B cell (primary cell): ENCODE data around the gene MAP3K20. TPM values are rescaled to one million over a fixed set of nuclear protein-coding genes. Genes with fewer than 3 reads are reported as not detected.

Source experiments
- ATAC-seq: fragments of 200-7000 bp; cut with Tn5 transposase; one replicate; pipeline ENCODE4 v1.10.0; 2021; ENCODE audit warnings: low read depth, mild to moderate bottlenecking, moderate number of reproducible peaks, moderate library complexity
- CTCF ChIA-PET: fragments of 350-600 bp; sonication (Branson Sonifier 250); formaldehyde crosslinking; loops from one replicate; lab custom pipeline; 2021; ENCODE audit warnings: antibody characterized with exemption, inconsistent platforms; lab: Charles Lee
- POLR2A ChIA-PET: fragments of 350-600 bp; sonication (Branson Sonifier 250); formaldehyde crosslinking; loops from one replicate; lab custom pipeline; 2021; ENCODE audit warnings: antibody characterized with exemption; lab: Charles Lee
- DNase-seq: peaks from one replicate; pipeline ENCODE4 v3.0.0; 2013
- H2AFZ ChIP-seq: 2 replicates; pipeline ENCODE4 v1.6.1; 2012; ENCODE audit warnings: mild to moderate bottlenecking, low read depth, low read length; ENCODE audit not compliant: insufficient read depth, poor library complexity, severe bottlenecking
- H3K27ac ChIP-seq, 2 donors: 1 replicate in 1 of 2; 2 replicates in 1 of 2; pipeline ENCODE4 v1.5.1; 2012 to 2013; ENCODE audit warnings: low read length in 2 of 2, mild to moderate bottlenecking in 2 of 2, moderate library complexity in 1 of 2
- H3K27me3 ChIP-seq, 4 experiments: fragments of 200-600 bp in 1 of 4; sonication (generic) in 1 of 4; replicated peaks in 1 of 4; 1 replicate in 2 of 4; 2 replicates in 2 of 4; pipeline versions ENCODE4 v1.6.1 to v1.7.0; 2013 to 2016; ENCODE audit warnings: low read length in 3 of 4, mild to moderate bottlenecking in 2 of 4, mixed read lengths in 1 of 4, moderate library complexity in 1 of 4; ENCODE audit not compliant: insufficient read depth in 4 of 4, control insufficient read depth in 3 of 4; ENCODE audit errors: control extremely low read depth in 1 of 4
- H3K36me3 ChIP-seq, 2 experiments: replicated peaks in 1 of 2; 1 replicate in 1 of 2; 2 replicates in 1 of 2; pipeline versions ENCODE4 v1.6.1 to v1.7.1; 2013; ENCODE audit warnings: low read length in 1 of 2; ENCODE audit not compliant: insufficient read depth in 2 of 2, control insufficient read depth in 1 of 2; ENCODE audit errors: control extremely low read depth in 1 of 2, extremely low read depth in 1 of 2
- H3K4me1 ChIP-seq, 2 donors: fragments of 200-600 bp in 1 of 2; sonication (generic) in 1 of 2; 1 replicate in 1 of 2; 2 replicates in 1 of 2; pipeline versions ENCODE4 v1.5.1 to v1.6.1; 2013 to 2017; ENCODE audit warnings: low read length in 2 of 2; ENCODE audit not compliant: control insufficient read depth in 2 of 2, insufficient read depth in 2 of 2
- H3K4me2 ChIP-seq: replicated peaks from 2 replicates; pipeline ENCODE3; 2012; ENCODE audit warnings: mild to moderate bottlenecking, low read depth, low read length; ENCODE audit not compliant: poor library complexity, severe bottlenecking
- H3K4me3 ChIP-seq, 5 experiments: fragments of 200-600 bp in 1 of 5; sonication (generic) in 1 of 5; 1 replicate in 3 of 5; 2 replicates in 2 of 5; pipeline versions ENCODE4 v1.5.1 to v1.7.0; 2011 to 2016; ENCODE audit warnings: low read length in 4 of 5, mild to moderate bottlenecking in 4 of 5, low read depth in 2 of 5, control low read depth in 1 of 5, moderate library complexity in 1 of 5; ENCODE audit not compliant: insufficient read depth in 1 of 5; ENCODE audit errors: control extremely low read depth in 1 of 5, extremely low read depth in 1 of 5
- H3K79me2 ChIP-seq: fragments of 200-600 bp; sonication (generic); one replicate; pipeline ENCODE4 v1.6.0; 2016; ENCODE audit warnings: low read length; ENCODE audit not compliant: control insufficient read depth, insufficient read depth
- H3K9ac ChIP-seq: fragments of 200-600 bp; sonication (generic); 2 replicates; pipeline ENCODE4 v1.6.1; 2017; ENCODE audit warnings: mild to moderate bottlenecking, low read length, moderate library complexity
- H3K9me3 ChIP-seq, 3 donors: one replicate each; pipeline versions ENCODE4 v1.6.1 to v1.7.1; 2013; ENCODE audit warnings: low read length in 2 of 3; ENCODE audit not compliant: control insufficient read depth in 2 of 3, insufficient read depth in 1 of 3; ENCODE audit errors: control extremely low read depth in 1 of 3
- H4K20me1 ChIP-seq: 2 replicates; pipeline ENCODE4 v1.6.0; 2012; ENCODE audit warnings: mild to moderate bottlenecking, low read length; ENCODE audit not compliant: insufficient read depth, control insufficient read depth, poor library complexity, severe bottlenecking
- H3K27ac Mint-ChIP-seq: one replicate; pipeline ENCODE4 v1.8.0; 2021; ENCODE audit warnings: mixed read lengths
- H3K27me3 Mint-ChIP-seq: one replicate; pipeline ENCODE4 v1.8.0; 2021; ENCODE audit warnings: mixed read lengths
- H3K4me1 Mint-ChIP-seq: one replicate; pipeline ENCODE4 v1.8.0; 2021; ENCODE audit warnings: mixed read lengths
- H3K4me3 Mint-ChIP-seq: one replicate; pipeline ENCODE4 v1.8.0; 2021; ENCODE audit warnings: mixed read lengths
- H3K9me3 Mint-ChIP-seq: one replicate; pipeline ENCODE4 v1.8.0; 2022; ENCODE audit warnings: mixed read lengths; ENCODE audit not compliant: insufficient read depth
- EZH2 ChIP-seq: IDR thresholded peaks from 2 replicates; pipeline ENCODE4 v1.6.1; 2012; ENCODE audit warnings: borderline replicate concordance, low read depth, mild to moderate bottlenecking, moderate library complexity, low read length; ENCODE audit not compliant: insufficient read depth, poor library complexity, severe bottlenecking
- WGBS: methylation state at CpG from one replicate; pipeline ENCODE4 v1.1.5; 2013; ENCODE audit warnings: missing lambda C conversion rate; ENCODE audit not compliant: insufficient coverage; 5-methylcytosine and 5-hydroxymethylcytosine counted together
- intact Hi-C: fragments of 100-400 bp; cut with micrococcal nuclease; formaldehyde crosslinking; loops from one replicate; pipeline ENCODE4 v1.10.0; 2022
- polyA plus RNA-seq: library from polyadenylated mRNA; depleted of rRNA; stranded (reverse); fragments of >200 nt; gene quantifications from 2 replicates; pipeline ENCODE4 v1.2.3, GENCODE V29; 2012
- total RNA-seq, 2 donors: library from RNA; stranded (reverse); fragments of 120-200 nt in 1 of 2; gene quantifications; 1 replicate in 1 of 2; 2 replicates in 1 of 2; pipeline versions ENCODE4 v1.2.3 to v1.2.4, GENCODE V29; 2013 to 2022
- TF ChIP-seq, protein P1 (sequence below): fragments of 200-600 bp; IDR thresholded peaks from one replicate; pipeline ENCODE4 v1.8.0; 2022; ENCODE audit warnings: antibody characterized with exemption, mild to moderate bottlenecking

The MAP3K20 gene
- total and polyA plus RNA-seq, 2 donors (not counting 1 experiment from before 2014, with no cell fraction given), result 2.2 to 9.1 TPM

DNA sequence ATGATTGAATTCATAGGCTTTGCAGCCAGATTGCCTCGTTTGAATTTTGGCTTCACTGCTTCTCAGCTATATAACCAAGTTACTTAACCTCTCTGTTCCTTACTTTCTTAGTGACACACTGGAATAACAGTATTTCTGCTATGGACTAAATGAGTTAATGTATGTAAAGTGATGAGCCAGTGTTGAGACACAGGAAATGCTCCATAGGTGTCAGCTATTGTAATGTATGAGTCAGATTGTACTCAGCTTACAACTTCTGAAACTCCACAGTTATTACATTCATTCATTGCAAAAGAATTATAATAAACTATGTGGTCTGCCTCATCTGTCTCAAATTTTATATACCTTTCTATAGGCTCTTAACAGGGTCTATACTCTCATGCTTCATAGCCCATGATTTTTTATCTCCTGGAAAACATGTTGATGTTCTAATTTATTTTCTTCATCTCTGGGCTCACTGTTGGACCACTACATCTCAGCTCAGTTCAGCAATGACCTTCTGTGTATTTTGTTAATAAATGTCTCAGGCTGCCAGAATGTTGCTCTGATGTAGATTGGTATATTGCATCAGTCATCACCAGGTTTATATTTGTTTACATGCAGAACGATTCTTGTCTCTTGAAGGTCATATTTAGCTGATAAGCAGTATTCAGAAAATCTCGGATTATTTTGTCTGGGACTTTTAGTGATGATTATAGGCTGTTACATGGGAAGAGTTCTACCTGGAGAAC lies 76.2 kb downstream of the MAP3K20 start:
- WGBS, result 100% methylated on average over 1 of the region's 3 CpGs

More for the DNA sequence above, 76.2 kb downstream of the MAP3K20 start:
- Histone ChIP-seq H3K9me3 (peaks cover 0 to 1% (median 0%) of the 10 kb centered on the region in 3 donors), H4K20me1 (no peaks in the 10 kb centered on the region), H3K9ac (no peak overlapping the region), H3K27ac (no peak overlapping the region), H3K79me2 (no peaks in the 10 kb centered on the region), H3K36me3 (no peaks in the 10 kb centered on the region), H3K4me3 (no peak overlapping the region), H2AFZ (no peak overlapping the region), H3K4me2 (no peak overlapping the region), H3K27me3 (no peaks in the 10 kb centered on the region), H3K4me1 (no peaks in the 10 kb centered on the region)
- Mint-ChIP-seq H3K27ac (no peak overlapping the region), H3K4me3 (no peak overlapping the region), H3K4me1 (no peaks in the 10 kb centered on the region), H3K9me3 (no peaks in the 10 kb centered on the region), H3K27me3 (no peaks in the 10 kb centered on the region)
- intact Hi-C loops, result no loop called here
- DNase-seq (no peak), ATAC-seq (no peak)
- ChIA-PET CTCF (interaction anchor here (0.9 kb wide), 1 partner anchor 18 kb away, joined by 3 read pairs; no protein-coding TSS in a partner anchor), POLR2A (interaction anchor here (0.6 kb wide), 1 partner anchor 113 kb away, joined by 3 read pairs; no protein-coding TSS in a partner anchor)
- TF ChIP-seq EZH2, result no peak
- TF ChIP-seq, protein P1, sequence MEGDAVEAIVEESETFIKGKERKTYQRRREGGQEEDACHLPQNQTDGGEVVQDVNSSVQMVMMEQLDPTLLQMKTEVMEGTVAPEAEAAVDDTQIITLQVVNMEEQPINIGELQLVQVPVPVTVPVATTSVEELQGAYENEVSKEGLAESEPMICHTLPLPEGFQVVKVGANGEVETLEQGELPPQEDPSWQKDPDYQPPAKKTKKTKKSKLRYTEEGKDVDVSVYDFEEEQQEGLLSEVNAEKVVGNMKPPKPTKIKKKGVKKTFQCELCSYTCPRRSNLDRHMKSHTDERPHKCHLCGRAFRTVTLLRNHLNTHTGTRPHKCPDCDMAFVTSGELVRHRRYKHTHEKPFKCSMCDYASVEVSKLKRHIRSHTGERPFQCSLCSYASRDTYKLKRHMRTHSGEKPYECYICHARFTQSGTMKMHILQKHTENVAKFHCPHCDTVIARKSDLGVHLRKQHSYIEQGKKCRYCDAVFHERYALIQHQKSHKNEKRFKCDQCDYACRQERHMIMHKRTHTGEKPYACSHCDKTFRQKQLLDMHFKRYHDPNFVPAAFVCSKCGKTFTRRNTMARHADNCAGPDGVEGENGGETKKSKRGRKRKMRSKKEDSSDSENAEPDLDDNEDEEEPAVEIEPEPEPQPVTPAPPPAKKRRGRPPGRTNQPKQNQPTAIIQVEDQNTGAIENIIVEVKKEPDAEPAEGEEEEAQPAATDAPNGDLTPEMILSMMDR, result no peak
